Measurements from ENCODE around the gene OVOL2.

DNA sequence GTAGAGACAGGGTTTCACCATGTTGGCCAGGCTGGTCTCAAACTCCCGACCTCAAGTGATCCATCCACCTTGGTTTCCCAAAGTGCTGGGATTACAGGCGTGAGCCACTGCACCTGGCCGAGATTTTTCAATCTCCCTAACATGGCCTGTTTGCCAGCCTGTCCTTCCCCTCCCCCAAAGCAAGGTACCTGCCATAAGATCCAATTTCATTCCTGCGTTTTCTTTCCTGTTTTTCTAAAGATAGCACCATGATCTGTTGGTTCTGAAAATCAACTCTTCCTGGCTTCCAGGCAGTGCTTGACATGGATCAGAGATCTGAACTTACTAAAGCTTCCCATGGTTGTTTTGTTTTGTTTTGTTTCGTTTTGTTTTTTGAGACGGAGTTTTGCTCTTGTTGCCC is 81.4 kb downstream of the OVOL2 start:
- TF ChIP-seq, protein P1, sequence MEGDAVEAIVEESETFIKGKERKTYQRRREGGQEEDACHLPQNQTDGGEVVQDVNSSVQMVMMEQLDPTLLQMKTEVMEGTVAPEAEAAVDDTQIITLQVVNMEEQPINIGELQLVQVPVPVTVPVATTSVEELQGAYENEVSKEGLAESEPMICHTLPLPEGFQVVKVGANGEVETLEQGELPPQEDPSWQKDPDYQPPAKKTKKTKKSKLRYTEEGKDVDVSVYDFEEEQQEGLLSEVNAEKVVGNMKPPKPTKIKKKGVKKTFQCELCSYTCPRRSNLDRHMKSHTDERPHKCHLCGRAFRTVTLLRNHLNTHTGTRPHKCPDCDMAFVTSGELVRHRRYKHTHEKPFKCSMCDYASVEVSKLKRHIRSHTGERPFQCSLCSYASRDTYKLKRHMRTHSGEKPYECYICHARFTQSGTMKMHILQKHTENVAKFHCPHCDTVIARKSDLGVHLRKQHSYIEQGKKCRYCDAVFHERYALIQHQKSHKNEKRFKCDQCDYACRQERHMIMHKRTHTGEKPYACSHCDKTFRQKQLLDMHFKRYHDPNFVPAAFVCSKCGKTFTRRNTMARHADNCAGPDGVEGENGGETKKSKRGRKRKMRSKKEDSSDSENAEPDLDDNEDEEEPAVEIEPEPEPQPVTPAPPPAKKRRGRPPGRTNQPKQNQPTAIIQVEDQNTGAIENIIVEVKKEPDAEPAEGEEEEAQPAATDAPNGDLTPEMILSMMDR (IDR thresholded peaks at IDR 0.05): no peak
- TF ChIP-seq POLR2AphosphoS5 (IDR thresholded peaks at IDR 0.05) (no peak), POLR2A (IDR thresholded peaks at IDR 0.05) (no peak), EP300 (IDR thresholded peaks at IDR 0.05; ENCODE audit: low read depth) (no peak)

Data from transverse colon (tissue), 4 donors.